HAP-1 (cell line): ENCODE results near the gene RAB25.

Experiments
- DNase-seq, 2 experiments: peaks; one replicate each; pipeline ENCODE4 v3.0.0-alpha.2; 2016 to 2020; ENCODE audit warnings: low spot score in 2 of 2
- H3K27me3 ChIP-seq: fragments of 250-450 bp; sonication (Bioruptor Pico); 2 replicates; pipeline ENCODE4 v1.5.1; 2020; ENCODE audit warnings: low read depth, mild to moderate bottlenecking, moderate library complexity
- H3K36me3 ChIP-seq: fragments of 250-450 bp; sonication (Bioruptor Pico); replicated peaks from 2 replicates; pipeline ENCODE4 v1.5.1; 2020; ENCODE audit warnings: mild to moderate bottlenecking
- H3K4me1 ChIP-seq: fragments of 250-450 bp; sonication (Bioruptor Pico); 2 replicates; pipeline ENCODE4 v1.5.1; 2020; ENCODE audit warnings: mild to moderate bottlenecking
- H3K4me3 ChIP-seq: fragments of 250-450 bp; sonication (Bioruptor Pico); 2 replicates; pipeline ENCODE4 v1.5.1; 2020; ENCODE audit warnings: mild to moderate bottlenecking, moderate library complexity
- H3K9me3 ChIP-seq: fragments of 250-450 bp; sonication (Bioruptor Pico); 2 replicates; pipeline ENCODE4 v1.5.1; 2020; ENCODE audit warnings: mild to moderate bottlenecking, moderate library complexity
- in situ Hi-C: fragments of 300-500 bp; cut with MboI; formaldehyde crosslinking; loops from 3 replicates; pipeline ENCODE4 v1.14.3; 2020; ENCODE audit warnings: low sequenced_read_pairs, inconsistent platforms, mixed read lengths

The RAB25 gene

DNA sequence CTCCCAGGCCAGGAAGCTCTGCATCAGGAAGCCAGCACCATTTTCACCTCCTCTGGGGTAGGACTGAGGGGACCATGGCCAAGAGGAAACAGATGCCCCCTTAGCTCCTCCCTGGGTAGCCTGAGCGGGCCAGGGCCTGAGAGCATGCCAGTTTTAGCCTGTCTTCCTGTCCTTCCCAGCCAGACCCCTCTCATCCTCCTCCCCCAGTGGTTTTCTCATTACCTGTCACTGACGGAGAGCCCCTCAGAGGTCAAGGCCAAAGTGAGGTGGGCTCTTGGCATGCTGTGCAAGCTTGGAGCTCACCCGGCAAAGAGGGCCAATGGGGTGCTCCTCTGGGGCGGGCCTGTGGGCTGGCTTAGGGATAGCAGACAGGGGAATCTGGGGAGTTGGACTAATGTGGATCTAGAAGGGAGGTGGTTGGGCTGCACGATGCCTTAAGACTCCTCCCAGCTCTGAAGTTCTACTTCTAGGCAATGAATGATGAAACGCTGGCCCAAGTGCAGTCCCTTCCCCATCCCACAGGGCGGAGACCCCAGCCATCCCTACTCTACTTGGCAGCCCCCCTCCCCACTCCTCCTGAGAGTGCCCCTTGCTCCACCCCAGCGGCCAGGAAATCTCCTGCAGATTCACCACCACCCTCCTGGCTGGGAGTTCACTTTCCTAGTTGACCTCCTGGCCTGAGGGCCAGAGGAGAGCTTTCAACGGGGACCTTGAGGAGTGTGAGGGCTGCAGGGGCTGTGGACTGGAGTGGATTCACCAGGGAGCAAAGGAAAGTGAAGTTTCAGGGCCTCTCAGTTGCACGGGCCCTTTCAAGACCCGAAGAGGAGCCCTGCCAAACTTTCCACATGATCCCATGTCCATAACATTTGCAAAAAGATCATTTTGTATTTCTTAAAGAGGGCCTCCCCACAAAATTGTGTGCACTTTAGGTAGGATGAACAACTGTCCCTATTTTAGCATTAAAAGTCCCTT, 44.2 kb downstream of the RAB25 start:
- Histone ChIP-seq H3K4me1 (peaks cover 18% of the 10 kb centered on the region), H3K9me3 (no peaks in the 10 kb centered on the region), H3K36me3 (peaks cover 3% of the 10 kb centered on the region; the same call in 1 of the 2 replicates), H3K27me3 (no peaks in the 10 kb centered on the region), H3K4me3 (no peak overlapping the region)
- in situ Hi-C loops: no loop called here
- no peak for DNase-seq

GRCh38 chr1:156106624-156107488, 45.9 kb downstream of the RAB25 start:
- Histone ChIP-seq H3K36me3 (peaks cover 3% of the 10 kb centered on the region; the same call in 1 of the 2 replicates), H3K27me3 (no peaks in the 10 kb centered on the region), H3K4me1 (peaks cover 8% of the 10 kb centered on the region), H3K4me3 (no peak overlapping the region), H3K9me3 (no peaks in the 10 kb centered on the region)
- in situ Hi-C loops: no loop called here
- no peak for DNase-seq

- no peak for DNase-seq
- Histone ChIP-seq H3K9me3 (no peaks in the 10 kb centered on the region), H3K4me1 (peaks cover 8% of the 10 kb centered on the region), H3K36me3 (peaks cover 3% of the 10 kb centered on the region; the same call in 1 of the 2 replicates), H3K4me3 (no peak overlapping the region), H3K27me3 (no peaks in the 10 kb centered on the region)
- in situ Hi-C loops: no loop called here
These were observed 47.1 kb downstream of the RAB25 start for GRCh38 chr1:156108057-156108456.

- no peaks in the 10 kb centered on the region for H3K9me3 ChIP-seq
- DNase-seq: no peak
- peaks cover 9% of the 10 kb centered on the region for H3K4me1 ChIP-seq
- peaks cover 3% of the 10 kb centered on the region; the same call in 1 of the 2 replicates for H3K36me3 ChIP-seq
- no peaks in the 10 kb centered on the region for H3K27me3 ChIP-seq
- in situ Hi-C loops: no loop called here
- H3K4me3 ChIP-seq: no peak overlapping the region
These were observed 47.8 kb downstream of the RAB25 start for GRCh38 chr1:156108664-156109241.

DNA sequence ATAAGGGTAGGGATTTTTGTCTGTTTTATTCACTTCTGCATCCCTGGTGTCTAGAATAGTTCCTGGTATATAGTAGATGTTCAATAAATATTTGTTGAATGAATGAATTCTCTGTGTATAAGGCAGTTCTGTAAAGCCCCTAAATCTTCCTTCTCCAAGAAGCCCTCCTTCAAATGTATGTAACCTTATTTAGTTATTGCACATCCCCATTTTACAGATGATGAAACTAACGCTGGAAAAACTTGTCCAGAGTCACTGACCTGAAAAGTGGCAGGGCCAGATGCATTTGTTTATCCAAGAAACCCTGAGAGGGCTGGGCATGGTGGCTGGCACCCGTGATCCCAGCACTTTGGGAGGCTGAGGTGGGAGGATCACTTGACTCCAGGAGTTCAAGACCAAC, 49.3 kb downstream of the RAB25 start:
- H3K36me3 ChIP-seq: peaks cover 7% of the 10 kb centered on the region
- no peak for DNase-seq
- H3K9me3 ChIP-seq: no peaks in the 10 kb centered on the region
- in situ Hi-C loops: no loop called here
- H3K27me3 ChIP-seq: no peaks in the 10 kb centered on the region
- H3K4me1 ChIP-seq: peaks cover 15% of the 10 kb centered on the region
- no peak overlapping the region for H3K4me3 ChIP-seq

DNA sequence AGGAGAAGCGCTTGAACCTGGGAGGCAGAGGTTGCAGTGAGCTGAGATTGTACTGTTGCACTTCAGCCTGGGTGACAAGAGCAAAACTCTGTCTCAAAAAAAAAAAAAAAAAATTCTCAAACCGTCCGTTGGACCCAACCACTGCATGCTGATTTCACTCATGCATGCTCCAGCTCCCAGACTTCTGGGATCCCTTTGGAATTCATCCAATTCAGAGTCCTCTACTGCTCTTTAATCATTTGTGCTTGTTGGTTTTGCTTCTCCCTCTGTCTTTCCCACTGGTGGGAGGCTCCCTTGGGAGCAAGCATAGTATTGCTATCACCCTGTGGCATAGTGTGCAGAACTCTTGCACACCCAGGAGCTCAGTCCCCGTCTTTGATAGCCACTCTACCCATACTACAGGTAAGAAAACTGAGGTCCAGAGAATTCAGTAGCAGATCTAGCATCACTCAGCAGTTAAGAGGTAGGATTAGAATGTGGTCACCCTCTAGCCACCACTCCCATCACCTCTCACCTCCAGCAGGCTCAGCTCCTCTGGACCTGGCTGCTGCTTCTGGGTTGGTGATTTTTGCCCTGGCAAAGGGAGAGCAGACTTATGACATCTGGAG, 50.5 kb downstream of the RAB25 start:
- H3K4me1 ChIP-seq: peaks cover 9% of the 10 kb centered on the region
- no peaks in the 10 kb centered on the region for H3K27me3 ChIP-seq
- H3K4me3 ChIP-seq: no peak overlapping the region
- in situ Hi-C loops: no loop called here
- H3K9me3 ChIP-seq: no peaks in the 10 kb centered on the region
- DNase-seq: no peak
- H3K36me3 ChIP-seq: peaks cover 6% of the 10 kb centered on the region

GRCh38 chr1:156112276-156113137, 51.5 kb downstream of the RAB25 start:
- Histone ChIP-seq H3K4me1 (peaks cover 12% of the 10 kb centered on the region), H3K36me3 (peaks cover 11% of the 10 kb centered on the region), H3K9me3 (no peaks in the 10 kb centered on the region), H3K27me3 (no peaks in the 10 kb centered on the region), H3K4me3 (no peak overlapping the region)
- no peak for DNase-seq
- in situ Hi-C loops: no loop called here

DNA sequence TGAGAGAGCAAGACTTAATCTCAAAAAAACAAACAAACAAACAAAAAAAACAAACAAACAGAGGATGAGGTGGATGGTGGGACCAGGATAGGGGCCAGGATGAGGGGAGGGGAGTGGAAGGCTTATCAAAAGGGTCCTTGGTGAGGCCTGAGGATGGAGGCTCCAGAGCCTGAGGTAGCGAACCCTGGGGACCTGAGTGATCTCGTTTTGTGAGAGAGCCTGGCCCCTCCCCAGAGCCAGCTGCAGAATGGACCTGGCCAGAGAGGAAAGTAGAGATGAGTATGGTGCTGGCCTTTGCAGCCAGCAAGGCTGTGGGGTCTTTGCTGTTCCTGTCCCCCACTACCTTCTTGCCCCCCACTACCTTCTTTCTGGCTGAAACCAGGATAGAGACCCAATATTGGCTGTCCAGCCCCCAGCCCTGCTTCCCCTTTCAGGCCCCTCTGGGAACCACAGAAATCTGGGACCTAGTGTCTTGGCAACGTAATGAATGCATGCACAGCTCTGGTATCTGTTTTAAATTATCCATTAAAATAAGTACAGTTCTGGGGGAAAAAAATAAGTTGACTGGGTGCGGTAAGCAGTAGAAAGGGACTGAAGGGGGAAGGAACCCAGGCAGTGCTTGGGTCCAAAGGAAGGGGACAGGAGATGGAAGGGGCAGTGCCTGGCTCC, 52.5 kb downstream of the RAB25 start:
- Histone ChIP-seq H3K4me1 (peaks cover 15% of the 10 kb centered on the region), H3K36me3 (peaks cover 12% of the 10 kb centered on the region), H3K9me3 (no peaks in the 10 kb centered on the region), H3K4me3 (no peak overlapping the region; the same call in 1 of the 2 replicates), H3K27me3 (no peaks in the 10 kb centered on the region)
- no peak for DNase-seq
- in situ Hi-C loops: no loop called here

- no peaks in the 10 kb centered on the region for H3K27me3 ChIP-seq
These were observed 53.4 kb downstream of the RAB25 start, which contains the start of gene LMNA for GRCh38 chr1:156114101-156114918. Gene LMNA (plus strand): TSS chr1:156114711. CDS start chr1:156114919, 208 bp downstream.

GRCh38 chr1:156114919-156115513, 54.1 kb downstream of the RAB25 start:
- Histone ChIP-seq H3K9me3 (no peaks in the 10 kb centered on the region), H3K27me3 (no peaks in the 10 kb centered on the region), H3K4me3 (peak overlapping the region; percentile 81), H3K4me1 (peaks cover 15% of the 10 kb centered on the region), H3K36me3 (peaks cover 17% of the 10 kb centered on the region)
- in situ Hi-C loops: no loop called here
- peak in 1 of 2 experiments; percentile 57 for DNase-seq

More at GRCh38 chr1:156114101-156114918, 53.4 kb downstream of the RAB25 start, which contains the start of gene LMNA:
- no peaks in the 10 kb centered on the region for H3K9me3 ChIP-seq
- H3K4me3 ChIP-seq: peak within 1 kb of the TSS; percentile 81
- DNase-seq: peak; percentile 76 to 85
- in situ Hi-C loops: no loop called here
- H3K36me3 ChIP-seq: peaks cover 14% of the 10 kb centered on the region
- H3K4me1 ChIP-seq: peaks cover 15% of the 10 kb centered on the region
